Right hindlimb (tissue), 1 donor: ENCODE measurements around the gene HSD17B8.

Source experiments
- DNase-seq: peaks from one replicate; pipeline ENCODE4 v3.0.0-alpha.2; 2018

The HSD17B8 gene

GRCh38 chr6:33248932-33249731 is 44.7 kb downstream of the HSD17B8 start:
- DNase-seq, result peak; percentile 98

GRCh38 chr6:33249732-33250630 is 45.5 kb downstream of the HSD17B8 start:
- no peak for DNase-seq

- DNase-seq, result no peak
Measured at GRCh38 chr6:33250731-33251130, 46.3 kb downstream of the HSD17B8 start.

- DNase-seq, result no peak
Measured at GRCh38 chr6:33251395-33252012, 47.0 kb downstream of the HSD17B8 start.

GRCh38 chr6:33252759-33253158 is 48.3 kb downstream of the HSD17B8 start:
- DNase-seq, result no peak

GRCh38 chr6:33254591-33254990 is 50.1 kb downstream of the HSD17B8 start:
- DNase-seq, result no peak
